Fibroblast of the aortic adventitia (primary cell): Measurements from ENCODE around the gene PNO1. TPM values are rescaled to one million over a fixed set of nuclear protein-coding genes. Genes with fewer than 3 reads are reported as not detected.

Experiments
- DNase-seq: peaks from one replicate; pipeline ENCODE4 v3.0.0-alpha.2; 2010; ENCODE audit warnings: low read depth
- H3K4me3 ChIP-seq: 2 replicates; pipeline ENCODE4 v1.5.1; 2011; ENCODE audit warnings: low read depth, mild to moderate bottlenecking, control low read depth, low read length, moderate library complexity
- total RNA-seq: library from RNA; depleted of rRNA; stranded (reverse); fragments of >200 nt; gene quantifications from 2 replicates; pipeline ENCODE4 v1.2.3, GENCODE V29; 2012; ENCODE audit warnings: low replicate concordance
- TF ChIP-seq, protein P1 (sequence below): IDR thresholded peaks from 2 replicates; pipeline ENCODE4 v1.5.1; 2011; ENCODE audit warnings: mild to moderate bottlenecking, low read length, control low read depth, inconsistent platforms; ENCODE audit not compliant: insufficient read depth

The PNO1 gene
- total RNA-seq, 1 donor: 9.5 TPM

DNA sequence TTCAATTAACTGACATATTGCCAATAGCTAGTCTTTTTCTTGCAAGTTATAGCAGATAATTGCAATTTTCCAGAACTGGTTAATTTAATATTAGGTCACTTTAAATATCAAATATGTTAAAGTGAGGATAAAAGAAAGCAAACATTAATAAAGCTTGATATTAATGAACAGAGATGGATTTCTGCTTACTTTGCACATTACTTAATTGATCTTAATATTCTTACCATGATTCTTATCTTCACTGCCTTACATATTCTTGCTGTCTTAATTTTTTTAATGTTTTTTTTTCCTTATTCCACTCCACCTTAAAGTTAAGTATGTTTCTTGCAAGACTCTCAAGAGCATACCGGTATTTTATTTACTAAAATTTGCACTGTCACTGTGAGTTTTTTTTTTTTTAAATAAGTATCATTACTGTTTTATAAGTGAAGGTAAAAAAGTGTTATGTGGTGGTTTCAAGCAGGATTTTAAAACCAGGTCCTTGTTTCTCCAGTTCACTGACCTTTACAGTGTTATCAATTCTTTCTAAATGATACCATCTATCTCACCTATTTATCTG lies 60.7 kb downstream of the PNO1 start:
- TF ChIP-seq, protein P1, sequence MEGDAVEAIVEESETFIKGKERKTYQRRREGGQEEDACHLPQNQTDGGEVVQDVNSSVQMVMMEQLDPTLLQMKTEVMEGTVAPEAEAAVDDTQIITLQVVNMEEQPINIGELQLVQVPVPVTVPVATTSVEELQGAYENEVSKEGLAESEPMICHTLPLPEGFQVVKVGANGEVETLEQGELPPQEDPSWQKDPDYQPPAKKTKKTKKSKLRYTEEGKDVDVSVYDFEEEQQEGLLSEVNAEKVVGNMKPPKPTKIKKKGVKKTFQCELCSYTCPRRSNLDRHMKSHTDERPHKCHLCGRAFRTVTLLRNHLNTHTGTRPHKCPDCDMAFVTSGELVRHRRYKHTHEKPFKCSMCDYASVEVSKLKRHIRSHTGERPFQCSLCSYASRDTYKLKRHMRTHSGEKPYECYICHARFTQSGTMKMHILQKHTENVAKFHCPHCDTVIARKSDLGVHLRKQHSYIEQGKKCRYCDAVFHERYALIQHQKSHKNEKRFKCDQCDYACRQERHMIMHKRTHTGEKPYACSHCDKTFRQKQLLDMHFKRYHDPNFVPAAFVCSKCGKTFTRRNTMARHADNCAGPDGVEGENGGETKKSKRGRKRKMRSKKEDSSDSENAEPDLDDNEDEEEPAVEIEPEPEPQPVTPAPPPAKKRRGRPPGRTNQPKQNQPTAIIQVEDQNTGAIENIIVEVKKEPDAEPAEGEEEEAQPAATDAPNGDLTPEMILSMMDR: no peak
- no peak for DNase-seq
- H3K4me3 ChIP-seq: no peak overlapping the region

DNA sequence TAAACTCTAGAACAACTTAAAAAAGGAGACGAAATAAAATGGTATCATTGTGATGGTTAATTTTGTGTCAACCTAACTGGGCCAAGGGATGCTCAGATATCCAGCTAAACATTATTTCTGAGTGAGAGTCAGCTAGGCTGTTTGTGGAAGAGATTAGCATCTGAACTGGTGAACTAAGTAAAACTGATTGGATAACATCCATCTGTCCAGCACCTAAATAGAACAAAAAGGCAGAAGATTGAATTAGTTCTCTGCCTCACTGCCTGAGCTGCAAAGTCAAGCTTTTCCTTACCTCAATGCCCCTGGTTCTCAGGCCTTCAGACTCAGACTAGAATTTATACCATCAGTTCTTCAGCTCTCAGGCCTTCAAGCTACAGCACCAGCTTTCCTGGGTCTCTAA lies 64.6 kb downstream of the PNO1 start:
- TF ChIP-seq, protein P1: no peak
- no peak overlapping the region for H3K4me3 ChIP-seq
- DNase-seq: no peak

DNA sequence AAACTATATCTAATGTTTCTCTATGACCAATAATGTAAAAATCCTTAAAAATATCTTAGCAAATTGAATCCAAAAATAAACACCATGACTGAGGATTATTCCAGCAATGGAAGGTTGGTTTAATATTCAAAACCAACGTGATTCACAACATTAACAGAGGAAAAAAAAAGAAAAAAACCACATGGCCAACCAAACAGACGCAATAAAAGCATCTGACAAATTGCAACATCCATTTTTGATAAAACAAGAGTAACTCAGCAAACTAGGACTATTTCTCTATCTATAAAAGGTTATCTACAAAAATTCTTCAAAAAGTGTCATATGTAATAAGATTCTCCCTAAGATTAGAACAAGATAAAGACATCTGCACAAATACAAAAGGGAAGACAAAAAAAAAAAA lies 65.7 kb downstream of the PNO1 start:
- TF ChIP-seq, protein P1: no peak
- H3K4me3 ChIP-seq: no peak overlapping the region
- peak; percentile 35 for DNase-seq

DNA sequence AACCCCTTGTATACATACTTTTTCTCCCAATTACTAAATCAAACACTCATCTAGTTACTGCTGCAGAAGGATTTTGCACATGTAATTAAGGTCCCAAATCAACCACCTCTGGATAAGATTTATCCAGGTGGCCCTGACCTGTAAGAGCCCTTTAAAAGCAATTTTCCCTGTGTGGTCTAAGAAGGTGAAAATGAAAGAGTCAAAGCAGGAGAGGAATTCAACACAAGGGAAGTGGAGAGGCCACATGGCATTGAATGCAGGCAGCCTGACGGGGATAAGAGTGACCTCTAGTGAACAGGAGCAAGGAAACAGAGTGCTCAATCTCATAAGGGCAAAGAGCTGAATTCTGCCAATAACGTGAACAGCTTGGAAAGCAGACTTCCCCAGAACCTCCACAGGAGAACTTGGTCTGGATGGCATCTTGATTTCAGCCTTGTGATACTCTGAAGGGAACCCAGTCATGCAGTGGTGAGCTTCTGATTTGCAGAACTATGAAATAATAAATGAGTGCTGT lies 67.5 kb downstream of the PNO1 start:
- H3K4me3 ChIP-seq: no peak overlapping the region
- peak; percentile 34 for DNase-seq
- TF ChIP-seq, protein P1: peak; percentile 25

Other genes starting within 250 kb of the PNO1 start
- 43.0 and 105 TPM in 2 replicates for gene C1D, start 94.9 kb upstream of the PNO1 start, total RNA-seq
- 10.6 and 38.6 TPM in 2 replicates for gene PPP3R1, start 94.6 kb downstream of the PNO1 start, total RNA-seq
- gene CNRIP1, start 162.1 kb downstream of the PNO1 start, total RNA-seq: 40.0 and 46.9 TPM in 2 replicates
- gene PLEK, start 207.4 kb downstream of the PNO1 start, total RNA-seq: under 0.01 TPM in 1 of 2 replicates, not detected in the other